GM12875 (cell line): Measurements from ENCODE around the gene WDR53.
"Not testable (repeated sequence)": the region's sequence is repeated elsewhere in the genome, so short reads cannot be mapped to it uniquely, and the experiment has no call there.

Source experiments
- H3K4me3 ChIP-seq: one replicate; pipeline ENCODE4 v1.5.1; 2011; ENCODE audit warnings: low read depth, low read length, control low read depth
- CTCF ChIP-seq: IDR thresholded peaks from 2 replicates; pipeline ENCODE4 v1.5.1; 2011; ENCODE audit warnings: low read depth, mild to moderate bottlenecking, control low read depth, inconsistent platforms, low read length, moderate library complexity, borderline replicate concordance; ENCODE audit not compliant: insufficient read depth

WDR53 gene

GRCh38 chr3:196604548-196604947, 36.2 kb upstream of the WDR53 start:
- TF ChIP-seq CTCF, result no peak
- no peak overlapping the region for H3K4me3 ChIP-seq

- no peak for TF ChIP-seq CTCF
- H3K4me3 ChIP-seq, result no peak overlapping the region
Observed at GRCh38 chr3:196603683-196604082, 35.3 kb upstream of the WDR53 start.

- H3K4me3 ChIP-seq, result no peak overlapping the region
- no peak for TF ChIP-seq CTCF
Observed at GRCh38 chr3:196602673-196603072, 34.3 kb upstream of the WDR53 start.

GRCh38 chr3:196600359-196600758, 32.0 kb upstream of the WDR53 start:
- TF ChIP-seq CTCF, result no peak

GRCh38 chr3:196599734-196600128, 31.4 kb upstream of the WDR53 start:
- no peak overlapping the region for H3K4me3 ChIP-seq
- TF ChIP-seq CTCF, result no peak

More at GRCh38 chr3:196600359-196600758, 32.0 kb upstream of the WDR53 start:
- H3K4me3 ChIP-seq, result no peak overlapping the region

- H3K4me3 ChIP-seq, result not testable (repeated sequence)
Observed at GRCh38 chr3:196597971-196598733, 29.8 kb upstream of the WDR53 start.

- H3K4me3 ChIP-seq, result no peak overlapping the region
- no peak for TF ChIP-seq CTCF
Observed at GRCh38 chr3:196596355-196596754, 28.0 kb upstream of the WDR53 start.
